Calu3 (cell line): ENCODE measurements around the gene HOXD10. TPM values are rescaled to one million over a fixed set of nuclear protein-coding genes. Genes with fewer than 3 reads are reported as not detected.

ENCODE experiments used
- BruUV-seq: library from RNA; stranded (reverse); fragments of 400-500 nt; replicated peaks from 2 replicates; lab custom pipeline; 2021; lab: Mats Ljungman, UMichigan
- CTCF ChIA-PET: fragments of 300-600 bp; sonication (Branson Sonifier 250); formaldehyde crosslinking; loops from one replicate; lab custom pipeline; 2022; ENCODE audit warnings: antibody characterized with exemption; lab: Charles Lee
- DNase-seq: peaks from one replicate; pipeline ENCODE4 v3.0.0; 2022
- H3K27ac Mint-ChIP-seq: one replicate; pipeline ENCODE4 v1.8.0; 2022; ENCODE audit warnings: mixed read lengths; ENCODE audit not compliant: unreplicated experiment
- H3K27me3 Mint-ChIP-seq: one replicate; pipeline ENCODE4 v1.8.0; 2022; ENCODE audit warnings: mixed read lengths; ENCODE audit not compliant: unreplicated experiment
- H3K36me3 Mint-ChIP-seq: one replicate; pipeline ENCODE4 v1.8.0; 2022; ENCODE audit warnings: mild to moderate bottlenecking, moderate library complexity, mixed read lengths; ENCODE audit not compliant: insufficient read depth, unreplicated experiment
- H3K4me1 Mint-ChIP-seq: one replicate; pipeline ENCODE4 v1.8.0; 2022; ENCODE audit warnings: mild to moderate bottlenecking, low read depth, mixed read lengths; ENCODE audit not compliant: unreplicated experiment
- H3K4me3 Mint-ChIP-seq: one replicate; pipeline ENCODE4 v1.8.0; 2022; ENCODE audit warnings: mild to moderate bottlenecking, low read depth, moderate library complexity, mixed read lengths; ENCODE audit not compliant: unreplicated experiment
- H3K9me3 Mint-ChIP-seq: one replicate; pipeline ENCODE4 v1.8.0; 2022; ENCODE audit warnings: low read depth, mixed read lengths; ENCODE audit not compliant: unreplicated experiment
- intact Hi-C: fragments of 100-400 bp; cut with micrococcal nuclease; formaldehyde crosslinking; loops from one replicate; pipeline ENCODE4 v1.10.0; 2022; ENCODE audit not compliant: unreplicated experiment
- total RNA-seq: library from RNA; stranded (reverse); gene quantifications from 2 replicates; pipeline ENCODE4 v1.2.3, GENCODE V29; 2022
- TF ChIP-seq, protein P1 (sequence below): fragments of 200-600 bp; IDR thresholded peaks from one replicate; pipeline ENCODE4 v1.8.0; 2022; ENCODE audit warnings: antibody characterized with exemption; ENCODE audit not compliant: unreplicated experiment

The HOXD10 gene
- total RNA-seq, 1 experiment from 2014 or later: not detected

DNA sequence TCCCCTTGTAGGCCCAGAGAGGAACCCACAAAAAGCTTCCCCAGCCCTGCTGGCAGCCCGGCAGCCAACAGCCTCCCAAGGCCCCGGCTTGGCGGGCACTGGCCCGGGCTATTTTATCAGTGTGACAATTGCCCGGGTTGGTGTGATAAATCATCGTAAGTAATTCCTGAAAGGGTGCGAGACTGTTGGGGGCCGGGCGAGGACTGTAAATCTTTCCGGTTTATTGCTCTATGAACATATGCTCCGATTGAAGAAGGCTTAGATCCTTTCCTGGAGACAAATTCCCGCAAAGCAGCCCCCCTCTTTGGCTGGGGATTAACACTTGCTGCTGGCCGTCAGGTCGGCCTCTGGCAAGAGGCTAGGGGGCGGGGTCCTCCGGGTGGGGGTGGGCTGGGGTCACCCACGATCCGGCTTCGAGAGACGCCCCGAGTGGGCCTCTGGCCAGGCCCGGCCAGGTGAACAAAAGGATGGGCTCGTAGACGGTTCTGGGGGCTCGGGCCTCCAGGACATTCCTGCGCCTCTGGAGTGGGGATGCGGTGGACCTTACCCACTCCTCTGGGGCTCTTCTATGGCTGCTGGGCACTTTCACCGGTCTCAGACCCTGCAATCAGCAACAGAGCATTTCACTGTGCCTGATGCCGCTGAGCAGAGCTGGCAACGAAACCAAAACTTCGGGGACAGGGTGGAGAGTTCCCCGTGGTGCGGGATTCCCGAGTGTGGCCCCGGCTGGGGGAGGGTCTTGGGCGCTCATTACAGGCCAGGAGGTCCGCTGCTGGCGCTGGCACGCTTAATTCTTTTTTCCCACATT is 42.5 kb downstream of the HOXD10 start:
- H3K36me3 Mint-ChIP-seq: no peaks in the 10 kb centered on the region
- intact Hi-C loops: no loop called here
- H3K27me3 Mint-ChIP-seq: peaks cover 21% of the 10 kb centered on the region
- CTCF ChIA-PET: no interaction called here
- BruUV-seq: no TSS peak
- no peak for DNase-seq
- no peak overlapping the region for H3K4me3 Mint-ChIP-seq
- no peak overlapping the region for H3K27ac Mint-ChIP-seq
- no peaks in the 10 kb centered on the region for H3K4me1 Mint-ChIP-seq
- peaks cover 2% of the 10 kb centered on the region for H3K9me3 Mint-ChIP-seq
- TF ChIP-seq, protein P1, sequence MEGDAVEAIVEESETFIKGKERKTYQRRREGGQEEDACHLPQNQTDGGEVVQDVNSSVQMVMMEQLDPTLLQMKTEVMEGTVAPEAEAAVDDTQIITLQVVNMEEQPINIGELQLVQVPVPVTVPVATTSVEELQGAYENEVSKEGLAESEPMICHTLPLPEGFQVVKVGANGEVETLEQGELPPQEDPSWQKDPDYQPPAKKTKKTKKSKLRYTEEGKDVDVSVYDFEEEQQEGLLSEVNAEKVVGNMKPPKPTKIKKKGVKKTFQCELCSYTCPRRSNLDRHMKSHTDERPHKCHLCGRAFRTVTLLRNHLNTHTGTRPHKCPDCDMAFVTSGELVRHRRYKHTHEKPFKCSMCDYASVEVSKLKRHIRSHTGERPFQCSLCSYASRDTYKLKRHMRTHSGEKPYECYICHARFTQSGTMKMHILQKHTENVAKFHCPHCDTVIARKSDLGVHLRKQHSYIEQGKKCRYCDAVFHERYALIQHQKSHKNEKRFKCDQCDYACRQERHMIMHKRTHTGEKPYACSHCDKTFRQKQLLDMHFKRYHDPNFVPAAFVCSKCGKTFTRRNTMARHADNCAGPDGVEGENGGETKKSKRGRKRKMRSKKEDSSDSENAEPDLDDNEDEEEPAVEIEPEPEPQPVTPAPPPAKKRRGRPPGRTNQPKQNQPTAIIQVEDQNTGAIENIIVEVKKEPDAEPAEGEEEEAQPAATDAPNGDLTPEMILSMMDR: no peak

DNA sequence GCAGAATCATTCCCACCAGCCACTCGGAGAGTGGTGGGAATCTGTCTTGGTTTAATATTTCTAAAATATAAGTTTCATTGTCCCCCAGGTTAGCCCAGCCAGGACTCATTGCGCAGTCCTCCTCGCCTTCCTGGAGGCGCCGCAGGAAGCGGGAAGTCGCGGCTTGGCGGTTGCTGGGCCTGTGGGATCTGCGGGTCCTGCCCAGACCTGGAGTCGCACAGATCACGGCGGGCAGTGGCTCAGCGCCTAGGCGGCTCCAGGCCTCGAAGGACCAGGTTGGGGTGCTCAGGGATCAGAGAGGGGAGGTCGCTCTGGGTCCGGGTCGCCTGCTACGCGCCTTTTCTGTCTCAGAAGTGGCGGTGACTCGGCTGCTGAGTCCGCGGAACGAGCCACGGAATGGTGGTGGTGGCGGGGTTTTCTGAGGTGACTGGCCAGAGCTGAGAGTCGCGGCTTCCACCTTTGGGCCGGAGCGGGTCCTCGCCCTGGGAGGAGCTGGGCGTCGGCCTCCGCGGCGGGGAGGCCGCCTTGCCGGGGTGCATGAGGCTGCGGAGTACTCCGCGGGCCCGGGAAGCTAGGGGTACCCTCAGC is 43.2 kb downstream of the HOXD10 start:
- no peak overlapping the region for H3K27ac Mint-ChIP-seq
- H3K4me3 Mint-ChIP-seq: no peak overlapping the region
- DNase-seq: no peak
- CTCF ChIA-PET: no interaction called here
- H3K27me3 Mint-ChIP-seq: peaks cover 18% of the 10 kb centered on the region
- no peaks in the 10 kb centered on the region for H3K4me1 Mint-ChIP-seq
- H3K36me3 Mint-ChIP-seq: no peaks in the 10 kb centered on the region
- BruUV-seq: no TSS peak
- intact Hi-C loops: no loop called here
- TF ChIP-seq, protein P1: no peak
- peaks cover 2% of the 10 kb centered on the region for H3K9me3 Mint-ChIP-seq

DNA sequence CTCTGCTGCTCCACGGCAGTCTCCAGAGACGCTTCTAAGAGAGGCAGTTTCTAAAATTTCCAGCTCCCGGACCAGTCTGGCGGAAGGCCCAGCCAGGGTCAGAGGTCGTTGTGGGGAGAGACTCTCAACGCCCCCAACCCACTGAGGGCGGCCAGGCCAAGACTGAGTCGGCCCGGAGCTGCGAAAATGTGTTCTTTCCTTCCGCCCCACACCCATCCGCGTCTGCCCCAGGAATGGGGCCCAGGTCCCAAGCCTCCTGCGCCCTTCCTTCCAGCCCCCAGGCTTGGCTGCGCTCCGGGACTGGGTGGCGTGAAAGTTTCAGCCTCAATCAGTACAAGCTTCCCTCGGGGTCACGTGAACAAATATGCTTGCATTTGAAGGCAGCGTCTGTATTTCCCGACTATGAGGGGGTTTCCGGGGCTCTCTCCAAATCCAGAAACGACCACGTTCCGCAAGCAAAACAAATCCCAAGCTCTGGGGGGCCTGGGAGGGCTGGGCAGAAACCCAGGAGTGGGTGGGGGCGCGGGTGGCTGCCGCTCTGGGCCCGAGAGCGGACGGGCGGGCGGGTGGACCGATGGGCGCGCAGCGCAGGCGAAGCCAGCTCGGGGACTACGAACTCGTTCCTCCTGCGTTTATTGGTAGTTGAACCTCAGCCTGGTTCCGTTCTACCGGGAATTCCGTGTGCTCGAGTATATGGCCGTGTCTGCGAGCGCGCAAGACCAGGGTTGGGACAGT is 43.8 kb downstream of the HOXD10 start:
- Mint-ChIP-seq H3K27me3 (peaks cover 12% of the 10 kb centered on the region), H3K36me3 (no peaks in the 10 kb centered on the region), H3K4me3 (no peak overlapping the region), H3K9me3 (peaks cover 2% of the 10 kb centered on the region), H3K27ac (no peak overlapping the region), H3K4me1 (no peaks in the 10 kb centered on the region)
- no peak for DNase-seq
- TF ChIP-seq, protein P1: no peak
- BruUV-seq: no TSS peak
- intact Hi-C loops: no loop called here
- CTCF ChIA-PET: no interaction called here

DNA sequence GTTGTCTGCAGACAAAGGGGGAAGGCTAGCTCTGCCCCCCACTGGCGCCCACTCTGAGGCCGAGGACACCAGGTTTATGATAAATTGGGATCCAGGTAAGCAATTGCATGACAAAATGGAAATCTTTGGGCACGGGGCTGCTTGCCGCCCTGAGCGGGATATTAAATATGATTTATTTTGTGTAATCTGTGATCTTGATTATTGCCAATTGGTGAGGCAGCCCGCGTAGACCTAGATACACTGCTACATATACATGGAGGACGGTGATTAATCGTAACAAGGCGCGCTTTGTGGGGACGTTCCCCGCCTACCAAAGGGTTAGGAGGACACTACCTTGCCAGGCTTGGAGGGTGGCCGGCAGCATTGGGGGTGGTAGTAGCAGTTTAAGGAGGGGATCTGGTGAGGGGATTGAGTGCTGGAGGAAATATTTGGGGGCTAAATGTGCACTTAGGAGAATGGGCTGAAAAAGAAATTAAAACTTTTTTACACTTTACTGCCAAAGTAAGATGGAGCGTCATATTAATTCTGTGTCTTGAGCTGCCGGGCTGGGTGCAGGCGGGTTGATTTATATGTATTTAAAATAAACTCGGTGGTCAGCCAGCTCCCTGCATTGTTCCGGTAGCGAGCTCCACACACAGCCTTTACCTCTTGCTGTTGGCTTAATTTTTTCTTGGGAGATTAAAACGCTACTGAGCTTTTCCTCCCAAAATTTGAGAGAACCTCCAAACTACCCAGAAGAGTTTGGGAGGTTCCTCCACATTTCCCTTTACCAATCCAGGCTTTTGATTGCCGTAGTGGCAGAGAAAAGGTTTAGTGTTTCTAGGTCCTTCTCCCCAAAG is 44.6 kb downstream of the HOXD10 start:
- Mint-ChIP-seq H3K36me3 (no peaks in the 10 kb centered on the region), H3K9me3 (peaks cover 2% of the 10 kb centered on the region), H3K27ac (no peak overlapping the region), H3K27me3 (peaks cover 12% of the 10 kb centered on the region), H3K4me1 (no peaks in the 10 kb centered on the region), H3K4me3 (no peak overlapping the region)
- TF ChIP-seq, protein P1: no peak
- no TSS peak for BruUV-seq
- intact Hi-C loops: no loop called here
- CTCF ChIA-PET: interaction anchor here (1.4 kb wide), 1 partner anchor 20 kb away, joined by 4 read pairs; no protein-coding TSS in a partner anchor
- DNase-seq: no peak
